Measurements from ENCODE around the gene PHB1. TPM values are rescaled to one million over a fixed set of nuclear protein-coding genes. Genes with fewer than 3 reads are reported as not detected.

The PHB1 gene
- total RNA-seq, 1 experiment from 2014 or later, result 325 TPM

GRCh38 chr17:49388692-49389513 is 25.8 kb downstream of the PHB1 start:
- H4K20me1 ChIP-seq (ENCODE audit: control insufficient read depth, insufficient read depth, insufficient read length), result no peaks in the 10 kb centered on the region
- no peak overlapping the region for H3K27ac ChIP-seq (ENCODE audit: insufficient read length, low read depth, low read length)
- no peak overlapping the region for H4K8ac ChIP-seq (replicated peaks; ENCODE audit: insufficient read length, low read depth, low read length)
- H3K14ac ChIP-seq (ENCODE audit: insufficient read depth, low read length), result no peak overlapping the region; the same call in 1 of the 2 replicates
- H3K79me1 ChIP-seq (ENCODE audit: insufficient read depth, low read depth, low read length, poor library complexity, severe bottlenecking), result no peaks in the 10 kb centered on the region
- H3K56ac ChIP-seq (ENCODE audit: insufficient read length, low read depth, low read length), result no peak overlapping the region
- H3K23ac ChIP-seq (ENCODE audit: insufficient read length, low read depth, low read length), result no peak overlapping the region
- H3K27me3 Mint-ChIP-seq (ENCODE audit: low read depth), result no peaks in the 10 kb centered on the region; the same call in 1 of the 2 replicates
- no peak overlapping the region for H3K4ac ChIP-seq (ENCODE audit: low read depth, low read length)
- H2BK20ac ChIP-seq (ENCODE audit: low read depth, low read length, poor library complexity, severe bottlenecking), result no peak overlapping the region
- no peak overlapping the region for H2BK12ac ChIP-seq (ENCODE audit: insufficient read length, low read depth, low read length)
- no peaks in the 10 kb centered on the region for H3K9me3 Mint-ChIP-seq
- no peak overlapping the region for H2BK120ac ChIP-seq (ENCODE audit: low read depth, low read length, poor library complexity, severe bottlenecking)
- no peak overlapping the region for H3T11ph ChIP-seq (ENCODE audit: low read length)
- no peak overlapping the region for H4K91ac ChIP-seq (ENCODE audit: insufficient read length, low read depth, low read length)
- no peaks in the 10 kb centered on the region for H3K23me2 ChIP-seq (ENCODE audit: insufficient read length, low read depth, low read length, poor library complexity, severe bottlenecking)
- H3K9ac ChIP-seq (ENCODE audit: extremely low read depth, insufficient read length, low read length), result no peak overlapping the region
- H3K4me1 ChIP-seq (ENCODE audit: insufficient read depth, low read length), result no peaks in the 10 kb centered on the region
- H2BK5ac ChIP-seq (ENCODE audit: insufficient read length, low read length), result no peak overlapping the region
- peaks cover 0 to 8% of the 10 kb centered on the region in 2 experiments; a peak in 1 of 4 replicates for H3K4me1 Mint-ChIP-seq
- peak overlapping the region in 1 of 3 experiments; percentile 52; a peak in 1 of 7 replicates for H3K27ac Mint-ChIP-seq
- no peak overlapping the region for H2AK5ac ChIP-seq (ENCODE audit: insufficient read length, low read length)
- no peak overlapping the region for H4K5ac ChIP-seq (ENCODE audit: insufficient read length, low read depth, low read length)
- no peak overlapping the region for H3K18ac ChIP-seq (ENCODE audit: insufficient read length, low read depth, low read length)
- no peak overlapping the region for H3K4me2 ChIP-seq (ENCODE audit: insufficient read depth, insufficient read length, low read length)
- no peak overlapping the region for H2AFZ ChIP-seq (ENCODE audit: low read length)
- H2BK15ac ChIP-seq (ENCODE audit: low read depth, low read length), result no peak overlapping the region
- H3K4me3 Mint-ChIP-seq, result no peak overlapping the region
- WGBS (ENCODE audit: extremely low coverage, insufficient read length, low lambda C conversion rate), result no CpG with 5 or more reads among the region's 8 CpGs
- no peaks in the 10 kb centered on the region for H3K9me3 ChIP-seq (ENCODE audit: control insufficient read depth, low read depth, low read length)
- no peaks in the 10 kb centered on the region for H3K36me3 Mint-ChIP-seq (ENCODE audit: insufficient read depth in 1 of 3, low read depth in 3 of 3)
- no peaks in the 10 kb centered on the region for H3K27me3 ChIP-seq (ENCODE audit: insufficient read depth, low read length)
- no peak for DNase-seq
- no peaks in the 10 kb centered on the region for H3K79me2 ChIP-seq (ENCODE audit: insufficient read depth, low read length)
- TF ChIP-seq, protein P1, sequence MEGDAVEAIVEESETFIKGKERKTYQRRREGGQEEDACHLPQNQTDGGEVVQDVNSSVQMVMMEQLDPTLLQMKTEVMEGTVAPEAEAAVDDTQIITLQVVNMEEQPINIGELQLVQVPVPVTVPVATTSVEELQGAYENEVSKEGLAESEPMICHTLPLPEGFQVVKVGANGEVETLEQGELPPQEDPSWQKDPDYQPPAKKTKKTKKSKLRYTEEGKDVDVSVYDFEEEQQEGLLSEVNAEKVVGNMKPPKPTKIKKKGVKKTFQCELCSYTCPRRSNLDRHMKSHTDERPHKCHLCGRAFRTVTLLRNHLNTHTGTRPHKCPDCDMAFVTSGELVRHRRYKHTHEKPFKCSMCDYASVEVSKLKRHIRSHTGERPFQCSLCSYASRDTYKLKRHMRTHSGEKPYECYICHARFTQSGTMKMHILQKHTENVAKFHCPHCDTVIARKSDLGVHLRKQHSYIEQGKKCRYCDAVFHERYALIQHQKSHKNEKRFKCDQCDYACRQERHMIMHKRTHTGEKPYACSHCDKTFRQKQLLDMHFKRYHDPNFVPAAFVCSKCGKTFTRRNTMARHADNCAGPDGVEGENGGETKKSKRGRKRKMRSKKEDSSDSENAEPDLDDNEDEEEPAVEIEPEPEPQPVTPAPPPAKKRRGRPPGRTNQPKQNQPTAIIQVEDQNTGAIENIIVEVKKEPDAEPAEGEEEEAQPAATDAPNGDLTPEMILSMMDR (conservative IDR thresholded peaks at IDR 0.05), result no peak

Measured in H9 (cell line).